NT2/D1 (cell line): Measurements from ENCODE around the gene SMOC2.
"Not testable (repeated sequence)": the region's sequence is repeated elsewhere in the genome, so short reads cannot be mapped to it uniquely, and the experiment has no call there.

Source experiments
- DNase-seq: peaks from one replicate; pipeline ENCODE4 v3.0.0-alpha.2; 2011; ENCODE audit warnings: low read depth, low spot score
- H3K27me3 ChIP-seq: 2 replicates; pipeline ENCODE4 v1.6.0; 2011; ENCODE audit warnings: mild to moderate bottlenecking; ENCODE audit not compliant: insufficient read length, insufficient read depth
- H3K36me3 ChIP-seq: 2 replicates; pipeline ENCODE4 v1.6.1; 2011; ENCODE audit warnings: mild to moderate bottlenecking, low read length, mixed read lengths; ENCODE audit not compliant: insufficient read depth, insufficient read length
- H3K4me1 ChIP-seq: 2 replicates; pipeline ENCODE4 v1.5.1; 2011; ENCODE audit not compliant: insufficient read depth, insufficient read length
- H3K4me3 ChIP-seq: 2 replicates; pipeline ENCODE4 v1.5.1; 2011; ENCODE audit warnings: low read depth; ENCODE audit not compliant: insufficient read length
- H3K9ac ChIP-seq: 2 replicates; pipeline ENCODE4 v1.6.0; 2011; ENCODE audit warnings: low read depth; ENCODE audit not compliant: insufficient read length
- H3K9me3 ChIP-seq: 2 replicates; pipeline ENCODE4 v1.5.1; 2011; ENCODE audit warnings: mild to moderate bottlenecking, low read length; ENCODE audit not compliant: insufficient read depth
- SUZ12 ChIP-seq: IDR thresholded peaks from 2 replicates; pipeline ENCODE4 v1.6.1; 2011; ENCODE audit not compliant: insufficient read length, insufficient read depth; ENCODE audit errors: extremely low read depth
- YY1 ChIP-seq: IDR thresholded peaks from 2 replicates; pipeline ENCODE4 v1.6.1; 2011; ENCODE audit not compliant: insufficient read length, insufficient read depth
- ZNF274 ChIP-seq: IDR thresholded peaks from 2 replicates; pipeline ENCODE4 v1.6.1; 2011; ENCODE audit warnings: mild to moderate bottlenecking, low read depth, low read length

Gene SMOC2

GRCh38 chr6:168700880-168701279 is 259.9 kb downstream of the SMOC2 start:
- no peak overlapping the region for H3K4me3 ChIP-seq
- no peaks in the 10 kb centered on the region for H3K36me3 ChIP-seq
- no peaks in the 10 kb centered on the region for H3K4me1 ChIP-seq
- H3K27me3 ChIP-seq, result no peaks in the 10 kb centered on the region
- DNase-seq, result no peak
- H3K9me3 ChIP-seq, result no peaks in the 10 kb centered on the region
- no peak for TF ChIP-seq YY1
- TF ChIP-seq SUZ12, result no peak
- TF ChIP-seq ZNF274, result no peak
- no peak overlapping the region for H3K9ac ChIP-seq

GRCh38 chr6:168703990-168704389 is 263.0 kb downstream of the SMOC2 start:
- Histone ChIP-seq H3K4me1 (no peaks in the 10 kb centered on the region), H3K9me3 (no peaks in the 10 kb centered on the region), H3K27me3 (no peaks in the 10 kb centered on the region), H3K4me3 (no peak overlapping the region), H3K9ac (no peak overlapping the region), H3K36me3 (no peaks in the 10 kb centered on the region)
- TF ChIP-seq SUZ12, result no peak
- TF ChIP-seq YY1, result no peak
- TF ChIP-seq ZNF274, result no peak
- DNase-seq, result no peak

GRCh38 chr6:168704678-168705077 is 263.7 kb downstream of the SMOC2 start:
- H3K9ac ChIP-seq, result no peak overlapping the region

GRCh38 chr6:168705271-168705670 is 264.3 kb downstream of the SMOC2 start:
- not testable (repeated sequence) for H3K36me3 ChIP-seq, H3K27me3 ChIP-seq, H3K4me3 ChIP-seq, H3K9me3 ChIP-seq, H3K9ac ChIP-seq, H3K4me1 ChIP-seq, DNase-seq

More at GRCh38 chr6:168704678-168705077, 263.7 kb downstream of the SMOC2 start:
- TF ChIP-seq SUZ12 (no peak), YY1 (no peak), ZNF274 (no peak)
- Histone ChIP-seq H3K36me3 (no peaks in the 10 kb centered on the region), H3K27me3 (no peaks in the 10 kb centered on the region), H3K4me1 (no peaks in the 10 kb centered on the region), H3K9me3 (no peaks in the 10 kb centered on the region), H3K4me3 (no peak overlapping the region)
- no peak for DNase-seq

GRCh38 chr6:168706471-168707177 is 265.6 kb downstream of the SMOC2 start:
- no peak for DNase-seq

GRCh38 chr6:168708526-168708925 is 267.5 kb downstream of the SMOC2 start:
- Histone ChIP-seq H3K4me3 (no peak overlapping the region), H3K27me3 (no peaks in the 10 kb centered on the region), H3K9ac (no peak overlapping the region), H3K36me3 (no peaks in the 10 kb centered on the region), H3K9me3 (peaks cover 19% of the 10 kb centered on the region; the same call in 1 of the 2 replicates), H3K4me1 (no peaks in the 10 kb centered on the region)
- DNase-seq, result no peak
- no peak for TF ChIP-seq ZNF274
- no peak for TF ChIP-seq YY1
- TF ChIP-seq SUZ12, result no peak

More at GRCh38 chr6:168706471-168707177, 265.6 kb downstream of the SMOC2 start:
- Histone ChIP-seq H3K27me3 (no peaks in the 10 kb centered on the region), H3K36me3 (no peaks in the 10 kb centered on the region), H3K4me1 (no peaks in the 10 kb centered on the region), H3K4me3 (no peak overlapping the region), H3K9me3 (0 out of 2 replicates have a peak, but pooled peaks cover under 1% of the 10 kb centered on the region), H3K9ac (no peak overlapping the region)
- TF ChIP-seq SUZ12 (no peak), ZNF274 (no peak)

GRCh38 chr6:168708984-168709383 is 268.0 kb downstream of the SMOC2 start:
- TF ChIP-seq SUZ12 (no peak), ZNF274 (no peak), YY1 (no peak)
- no peaks in the 10 kb centered on the region for H3K4me1 ChIP-seq
- H3K36me3 ChIP-seq, result no peaks in the 10 kb centered on the region
- peaks cover 23% of the 10 kb centered on the region; the same call in 1 of the 2 replicates for H3K9me3 ChIP-seq
- no peak for DNase-seq
- no peaks in the 10 kb centered on the region for H3K27me3 ChIP-seq
- H3K9ac ChIP-seq, result no peak overlapping the region
- H3K4me3 ChIP-seq, result no peak overlapping the region

GRCh38 chr6:168709390-168709789 is 268.4 kb downstream of the SMOC2 start:
- no peak for DNase-seq
- Histone ChIP-seq H3K9me3 (peaks cover 25% of the 10 kb centered on the region; the same call in 1 of the 2 replicates), H3K4me1 (no peaks in the 10 kb centered on the region), H3K36me3 (no peaks in the 10 kb centered on the region), H3K27me3 (no peaks in the 10 kb centered on the region), H3K9ac (no peak overlapping the region), H3K4me3 (no peak overlapping the region)
- TF ChIP-seq ZNF274, result no peak
- no peak for TF ChIP-seq SUZ12
- TF ChIP-seq YY1, result no peak
